ENCODE results near the gene KLHDC8A.

- TF ChIP-seq ZNF512 (CRISPR knock-in tag; IDR thresholded peaks at IDR 0.05) (no peak), EP300 (IDR thresholded peaks at IDR 0.05; ENCODE audit: low read depth in 2 of 2, low read length in 2 of 2) (no peak), EP300 (CRISPR knock-in tag; IDR thresholded peaks at IDR 0.05; ENCODE audit: borderline replicate concordance) (no peak), JUN (CRISPR knock-in tag; IDR thresholded peaks at IDR 0.05) (no peak), AGO1 (IDR thresholded peaks at IDR 0.05; ENCODE audit: low read depth, low read length, poor library complexity, severe bottlenecking) (no peak), CC2D1A (CRISPR knock-in tag; IDR thresholded peaks at IDR 0.05) (no peak), POLR2AphosphoS2 (IDR thresholded peaks at IDR 0.05; ENCODE audit: low read depth, low read length) (no peak)
Measured at GRCh38 chr1:205377355-205377754, 20.6 kb upstream of the KLHDC8A start.

All from HepG2 (cell line).